NCI-H1417 (cell line): ENCODE data around the gene FAF2.

Experiments used
- DNase-seq, 3 experiments: peaks; one replicate each; lab custom pipeline; 2025; lab: John Stamatoyannopoulos, UW

Gene FAF2

DNA sequence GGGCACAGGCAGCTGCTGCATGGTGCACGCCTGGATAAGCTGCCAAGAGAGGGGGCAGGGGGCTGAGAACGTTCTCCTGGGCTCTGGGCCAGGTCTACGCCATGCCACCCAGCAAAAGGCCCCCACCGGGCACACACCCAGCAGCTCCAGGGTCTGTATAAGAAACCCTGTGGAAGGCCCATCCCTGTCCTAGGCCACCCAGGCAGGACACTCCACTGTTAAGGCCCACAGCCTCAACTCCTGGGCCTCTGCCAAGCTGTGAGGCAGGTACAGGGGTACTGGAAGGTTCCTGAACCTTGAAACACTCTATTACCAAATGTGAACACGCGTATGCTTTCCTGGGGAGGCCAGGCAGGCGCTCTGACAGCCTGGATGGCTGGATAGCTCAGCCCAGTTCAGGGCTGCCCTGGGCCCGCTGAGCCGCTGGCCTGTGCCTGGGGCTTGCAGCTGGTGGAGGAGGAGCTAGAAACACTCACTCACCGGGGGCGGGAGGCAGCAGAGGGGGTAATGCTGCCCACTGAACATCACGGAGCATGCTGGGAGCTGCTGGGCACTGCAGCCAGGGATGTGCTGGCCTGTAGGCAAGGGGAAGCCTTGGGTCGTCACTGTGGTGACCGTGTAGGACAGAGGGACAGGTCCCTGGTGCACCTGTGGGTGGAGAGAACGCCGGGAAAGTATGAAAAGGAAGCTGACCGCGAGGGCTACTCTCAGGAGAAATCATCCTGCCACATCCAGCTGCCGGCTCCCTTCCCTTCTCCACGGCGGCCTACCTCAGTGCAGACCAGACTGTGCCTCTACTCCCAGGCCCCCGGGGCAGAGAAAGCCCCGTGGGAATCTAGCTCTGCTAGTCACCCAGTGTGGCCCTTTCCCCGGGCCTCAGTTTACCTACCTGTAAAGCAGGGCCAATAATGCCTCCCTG lies 83.1 kb downstream of the FAF2 start:
- no peak for DNase-seq

DNA sequence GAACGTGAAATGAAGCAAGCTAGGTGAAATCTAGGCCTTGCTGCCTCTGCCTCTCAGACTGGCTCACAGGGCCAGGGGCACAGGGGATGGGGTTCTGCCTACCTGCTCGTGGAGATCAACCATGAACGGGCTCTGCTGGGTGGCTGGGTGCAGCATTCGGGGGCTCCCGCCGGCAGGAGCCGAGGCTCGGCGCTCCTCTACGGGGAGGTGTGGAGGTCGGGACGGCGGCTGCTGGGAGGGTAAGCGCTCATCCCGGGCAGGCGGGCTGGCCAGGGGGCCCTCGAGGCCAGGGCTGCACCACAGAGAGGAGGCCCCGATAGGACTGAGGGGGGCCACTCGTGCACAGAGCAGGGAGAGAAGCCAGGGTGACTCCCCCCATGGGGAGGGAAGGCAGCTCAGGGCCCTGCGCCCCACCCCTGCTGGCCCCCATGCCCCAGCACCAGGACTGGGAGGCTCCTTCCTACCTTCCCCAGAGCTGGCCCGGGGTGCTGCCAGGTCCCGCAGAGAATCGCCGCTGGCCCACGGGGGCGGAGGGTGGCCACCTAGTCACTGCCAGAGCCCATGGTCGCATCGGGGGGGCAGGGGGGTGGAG lies 83.8 kb downstream of the FAF2 start:
- DNase-seq: no peak

GRCh38 chr5:176532795-176533194 lies 84.6 kb downstream of the FAF2 start:
- DNase-seq: no peak

DNA sequence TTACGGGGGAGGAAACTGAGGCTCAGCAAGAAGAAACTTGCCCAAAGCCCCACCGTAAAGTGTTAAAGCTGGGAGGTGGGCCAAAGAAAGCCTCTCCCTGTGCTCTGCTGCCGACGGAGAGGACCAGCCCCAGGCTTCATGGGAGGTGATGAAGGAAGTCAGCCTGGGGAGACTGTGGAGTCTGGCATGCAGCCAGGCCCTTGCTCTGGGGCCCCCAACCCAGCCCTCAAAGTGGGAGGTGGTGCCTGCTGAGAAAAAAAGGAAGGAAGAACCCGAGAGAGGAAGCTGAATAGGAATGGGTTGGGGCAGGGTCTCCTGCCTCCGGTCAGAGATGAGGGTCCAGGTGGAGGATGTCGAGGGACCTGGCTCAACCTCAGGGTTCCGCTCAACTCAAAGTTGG lies 85.2 kb downstream of the FAF2 start:
- no peak for DNase-seq

DNA sequence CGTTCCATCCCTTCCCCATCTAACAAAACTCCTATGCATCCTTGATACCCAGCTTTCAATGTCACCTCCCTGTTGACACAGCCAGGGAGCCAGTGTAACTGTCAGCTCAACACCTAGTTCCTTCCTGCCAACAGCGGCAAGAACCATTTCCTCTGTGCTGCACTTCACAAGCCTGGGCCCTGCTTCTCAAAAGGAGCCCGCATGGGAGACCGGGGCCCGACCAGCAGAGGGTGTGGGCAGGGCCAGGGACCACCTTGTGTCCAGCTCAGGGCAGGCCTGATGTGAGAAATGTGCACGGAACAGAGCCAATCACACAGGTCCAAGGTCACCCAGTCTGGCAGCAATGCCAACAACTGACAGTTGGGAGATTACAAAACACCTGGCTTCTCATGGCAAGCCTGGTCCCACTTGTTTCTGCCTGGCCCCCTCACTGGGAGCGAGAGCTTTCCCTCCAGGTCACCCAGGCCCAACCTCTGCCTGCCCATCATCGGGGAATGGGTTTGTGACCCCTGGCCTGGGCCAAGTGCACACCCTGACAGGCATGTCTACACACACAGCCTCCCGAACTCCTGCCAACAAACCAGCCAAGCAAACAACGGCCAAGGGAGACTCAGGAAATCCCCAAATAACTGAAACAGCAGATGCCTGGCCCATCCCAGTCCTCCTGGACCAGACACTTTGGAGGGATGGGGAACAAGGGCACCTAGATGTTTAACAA lies 85.9 kb downstream of the FAF2 start:
- DNase-seq: no peak

GRCh38 chr5:176534640-176535039 lies 86.5 kb downstream of the FAF2 start:
- DNase-seq: no peak

GRCh38 chr5:176535101-176535663 lies 87.0 kb downstream of the FAF2 start:
- no peak for DNase-seq

DNA sequence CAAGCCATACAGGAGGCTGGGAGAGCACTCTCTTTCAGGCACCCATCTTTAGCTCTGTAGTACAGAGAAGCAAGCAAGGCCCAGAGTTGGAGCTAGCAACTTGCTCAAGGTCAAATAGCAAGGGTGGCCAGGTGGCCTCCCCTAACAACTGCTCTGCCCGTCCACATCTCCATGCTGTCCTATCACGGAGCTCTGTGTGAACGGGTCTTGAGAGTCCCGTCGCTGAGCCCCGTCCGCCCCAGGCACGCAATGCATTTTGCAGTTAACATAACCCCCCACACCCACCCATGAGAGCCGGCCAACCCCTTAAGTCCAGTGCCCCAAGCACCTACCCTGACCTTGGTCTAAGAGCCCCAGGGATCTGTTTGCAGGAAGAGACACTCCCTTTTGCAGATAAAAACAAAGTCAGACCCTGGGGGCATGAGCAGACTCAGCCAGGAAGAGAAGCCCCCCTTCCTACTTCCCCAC lies 87.5 kb downstream of the FAF2 start:
- peak in 1 of 3 experiments; percentile 30 for DNase-seq

GRCh38 chr5:176536132-176536901 lies 88.1 kb downstream of the FAF2 start:
- DNase-seq: peak; percentile 57 to 82 (median 75)

- DNase-seq: peak; percentile 93 to 97 (median 96)
Observed at GRCh38 chr5:176536902-176537553, 88.8 kb downstream of the FAF2 start, which contains the start of gene RNF44. TSS of gene RNF44 (minus strand) at chr5:176537402. CDS start at chr5:176532472, 4,930 bp downstream.

DNA sequence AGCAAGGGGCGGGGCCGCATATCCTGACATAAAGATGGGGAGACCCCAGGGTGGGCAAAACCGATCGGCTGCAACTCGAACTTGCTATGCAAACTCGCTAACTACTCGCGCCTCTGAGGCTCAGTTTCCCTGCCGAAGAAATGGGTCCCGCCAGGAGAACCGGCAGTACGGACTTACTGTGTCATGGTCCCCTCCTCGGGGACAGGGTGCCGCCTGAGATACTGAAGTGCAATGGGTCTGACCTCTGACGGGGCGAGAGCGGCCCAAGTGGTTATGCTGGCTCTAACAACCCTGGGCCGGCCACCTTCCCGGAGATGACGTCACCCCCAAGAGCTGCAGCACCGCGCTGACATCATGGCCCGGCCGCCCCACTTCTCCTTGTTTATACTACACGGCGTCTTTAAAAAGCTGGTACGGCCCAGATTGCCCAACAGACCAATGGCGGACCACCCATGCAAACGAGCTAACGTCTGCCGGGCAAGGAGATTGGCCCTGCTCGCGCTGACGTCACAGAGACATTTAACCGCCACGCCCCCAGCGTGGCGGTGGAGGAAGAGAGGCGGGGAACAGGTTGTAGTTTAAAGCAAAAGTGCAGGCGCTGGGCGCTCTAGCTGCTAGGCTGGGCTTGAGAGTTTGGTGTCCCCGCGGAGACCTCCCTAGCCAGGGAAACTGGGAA lies 89.5 kb downstream of the FAF2 start:
- peak; percentile 94 to 97 (median 97) for DNase-seq

GRCh38 chr5:176538230-176538988 lies 90.2 kb downstream of the FAF2 start:
- DNase-seq: peak in 1 of 3 experiments; percentile 50

DNA sequence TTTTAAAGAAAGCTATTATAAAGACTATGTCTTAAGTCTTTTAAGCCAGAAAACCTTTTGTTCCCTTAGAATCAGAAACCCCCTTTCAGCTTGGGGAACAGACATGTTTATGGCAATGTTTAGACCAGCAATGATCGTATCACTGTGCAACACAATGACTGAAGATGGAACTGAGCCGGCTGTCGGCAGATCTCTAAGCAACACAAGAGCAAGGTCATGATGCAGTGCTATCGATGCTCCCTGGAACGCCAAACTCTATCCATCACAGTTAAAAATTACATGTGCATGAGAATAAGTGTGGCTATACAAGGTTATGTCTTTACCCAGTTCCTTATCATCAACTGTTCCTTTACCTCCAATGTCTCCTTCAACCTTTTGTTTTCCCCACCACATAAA lies 90.8 kb downstream of the FAF2 start:
- no peak for DNase-seq

- DNase-seq: no peak
Observed at GRCh38 chr5:176540476-176540899, 92.3 kb downstream of the FAF2 start.

DNA sequence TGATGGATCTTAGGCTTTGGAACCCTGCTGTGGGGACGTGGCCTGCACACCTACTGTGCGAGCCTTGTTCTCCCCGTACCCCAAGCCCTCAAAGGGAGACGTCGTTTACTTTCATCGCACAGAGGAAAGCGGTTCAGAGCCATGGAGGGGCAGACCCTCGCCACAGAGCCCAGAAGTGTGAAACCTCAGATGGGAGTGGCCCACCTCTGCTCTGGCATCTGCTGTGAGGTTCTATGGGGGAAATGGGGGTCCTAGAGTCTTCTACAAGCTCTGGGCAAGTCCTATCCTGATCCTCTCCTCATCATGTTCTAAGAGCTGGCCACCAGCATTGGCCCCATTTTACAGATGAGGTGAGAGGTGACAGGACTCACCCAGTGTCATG lies 92.8 kb downstream of the FAF2 start:
- no peak for DNase-seq

DNA sequence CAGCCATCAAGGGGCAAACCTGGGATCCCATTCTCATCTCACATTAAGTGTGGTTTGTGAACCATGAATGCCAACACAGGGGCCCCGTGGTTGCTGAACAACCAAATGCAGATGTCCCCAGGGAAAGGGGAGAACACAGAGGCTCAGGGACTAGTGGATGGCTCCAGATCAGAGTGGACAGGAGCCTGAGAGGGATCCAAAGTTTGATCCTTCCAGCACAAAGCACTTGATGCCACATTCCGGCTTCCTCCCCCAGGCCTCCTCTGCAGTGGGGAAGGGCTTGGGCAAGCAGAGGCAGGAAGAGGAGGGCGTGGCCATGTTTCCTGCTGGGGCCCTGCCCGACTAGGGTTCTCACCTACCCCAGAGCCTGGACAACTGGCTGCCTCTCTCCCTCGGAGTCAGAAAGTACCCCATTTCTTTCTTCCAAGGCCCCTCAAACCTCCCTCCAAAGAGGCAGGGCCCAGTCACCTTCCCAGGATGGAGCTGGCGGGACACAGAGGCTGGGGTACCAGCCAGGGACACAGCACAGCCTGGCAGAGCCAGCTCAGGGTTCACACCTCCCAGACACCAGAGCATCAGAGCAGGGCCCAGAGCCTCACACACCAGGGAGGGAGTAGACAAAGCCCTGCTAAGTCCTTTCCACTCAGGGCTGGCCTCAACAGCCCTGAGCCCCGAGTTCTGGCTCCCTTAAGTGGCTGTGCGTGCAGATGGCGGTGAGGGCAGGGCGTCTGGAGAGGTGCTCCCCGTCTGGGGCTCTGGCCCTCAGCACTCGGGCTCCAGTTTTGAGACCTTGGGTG lies 93.4 kb downstream of the FAF2 start:
- DNase-seq: peak; percentile 26 to 38 (median 36)

GRCh38 chr5:176542135-176542595 lies 94.0 kb downstream of the FAF2 start:
- no peak for DNase-seq
